ENCODE results near the gene MSMP.

DNA sequence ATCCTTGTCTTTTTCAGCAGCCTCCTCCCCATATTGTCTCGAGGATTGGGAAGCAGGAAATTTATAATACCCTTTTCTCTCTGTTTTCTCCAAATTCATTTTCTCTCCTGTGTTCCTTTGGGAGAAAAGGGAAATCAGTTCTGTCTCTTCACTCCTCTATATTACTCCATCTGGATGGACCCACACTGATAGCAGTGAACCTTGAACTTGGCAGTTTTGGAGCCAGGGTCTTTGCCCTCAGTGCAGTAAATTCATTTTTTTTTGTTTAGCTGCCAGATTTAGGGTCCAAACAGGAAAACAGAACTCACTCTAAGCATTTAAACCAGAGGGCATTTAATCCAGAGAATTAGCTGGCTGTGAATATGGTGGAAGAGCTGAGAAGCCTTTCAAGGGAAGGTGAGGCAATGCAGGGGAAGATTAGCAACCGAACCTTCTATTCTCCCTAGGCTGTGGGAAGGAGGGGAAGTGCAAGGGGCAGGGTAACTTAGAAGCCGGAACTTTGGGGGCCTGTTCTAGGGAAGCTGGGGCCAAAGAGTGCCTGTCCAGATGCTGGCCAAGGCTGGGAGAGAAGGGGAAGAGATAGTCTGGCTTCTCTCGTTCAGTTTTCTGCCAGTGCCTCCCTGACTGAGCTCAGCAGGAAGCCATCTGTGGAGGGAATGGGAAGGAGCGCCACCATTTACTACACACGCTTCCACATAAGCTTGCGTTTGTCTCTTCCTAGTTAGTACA, 21.0 kb upstream of the MSMP start:
- TF ChIP-seq, protein P1, sequence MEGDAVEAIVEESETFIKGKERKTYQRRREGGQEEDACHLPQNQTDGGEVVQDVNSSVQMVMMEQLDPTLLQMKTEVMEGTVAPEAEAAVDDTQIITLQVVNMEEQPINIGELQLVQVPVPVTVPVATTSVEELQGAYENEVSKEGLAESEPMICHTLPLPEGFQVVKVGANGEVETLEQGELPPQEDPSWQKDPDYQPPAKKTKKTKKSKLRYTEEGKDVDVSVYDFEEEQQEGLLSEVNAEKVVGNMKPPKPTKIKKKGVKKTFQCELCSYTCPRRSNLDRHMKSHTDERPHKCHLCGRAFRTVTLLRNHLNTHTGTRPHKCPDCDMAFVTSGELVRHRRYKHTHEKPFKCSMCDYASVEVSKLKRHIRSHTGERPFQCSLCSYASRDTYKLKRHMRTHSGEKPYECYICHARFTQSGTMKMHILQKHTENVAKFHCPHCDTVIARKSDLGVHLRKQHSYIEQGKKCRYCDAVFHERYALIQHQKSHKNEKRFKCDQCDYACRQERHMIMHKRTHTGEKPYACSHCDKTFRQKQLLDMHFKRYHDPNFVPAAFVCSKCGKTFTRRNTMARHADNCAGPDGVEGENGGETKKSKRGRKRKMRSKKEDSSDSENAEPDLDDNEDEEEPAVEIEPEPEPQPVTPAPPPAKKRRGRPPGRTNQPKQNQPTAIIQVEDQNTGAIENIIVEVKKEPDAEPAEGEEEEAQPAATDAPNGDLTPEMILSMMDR (IDR thresholded peaks at IDR 0.05) = no peak
- TF ChIP-seq POLR2AphosphoS5 (IDR thresholded peaks at IDR 0.05) = no peak
